Subcutaneous abdominal adipose tissue (tissue), 5 donors: ENCODE data around the gene SERPINB4.

Source experiments
- H3K27ac ChIP-seq: one replicate; pipeline ENCODE4 v1.7.0; 2013; ENCODE audit warnings: low read depth, mild to moderate bottlenecking, inconsistent platforms, low read length, moderate library complexity
- H3K27me3 ChIP-seq, 5 donors: one replicate each; pipeline ENCODE4 v1.7.0; 2013; ENCODE audit warnings: low read length in 5 of 5, inconsistent platforms in 1 of 5; ENCODE audit not compliant: control insufficient read depth in 5 of 5, insufficient read depth in 4 of 5
- H3K36me3 ChIP-seq, 5 donors: one replicate each; pipeline ENCODE4 v1.7.0; 2013; ENCODE audit warnings: low read length in 5 of 5; ENCODE audit not compliant: control insufficient read depth in 5 of 5, insufficient read depth in 5 of 5
- H3K4me1 ChIP-seq, 5 donors: one replicate each; pipeline ENCODE4 v1.7.0; 2013; ENCODE audit warnings: low read length in 5 of 5, mild to moderate bottlenecking in 3 of 5, moderate library complexity in 1 of 5; ENCODE audit not compliant: control insufficient read depth in 5 of 5, insufficient read depth in 5 of 5
- H3K4me3 ChIP-seq, 5 donors: one replicate each; pipeline ENCODE4 v1.7.0; 2013; ENCODE audit warnings: low read length in 5 of 5, low read depth in 1 of 5
- H3K9ac ChIP-seq, 5 donors: one replicate each; pipeline ENCODE4 v1.7.0; 2013; ENCODE audit warnings: low read length in 5 of 5, mild to moderate bottlenecking in 4 of 5, moderate library complexity in 3 of 5
- H3K9me3 ChIP-seq, 5 donors: one replicate each; pipeline ENCODE4 v1.7.0; 2013; ENCODE audit warnings: low read length in 5 of 5; ENCODE audit not compliant: control insufficient read depth in 5 of 5
- donor health status: healthy.
- donor health status: healthy.
- donor health status: healthy.
- donor health status: healthy.
- donor health status: healthy.

SERPINB4 gene

DNA sequence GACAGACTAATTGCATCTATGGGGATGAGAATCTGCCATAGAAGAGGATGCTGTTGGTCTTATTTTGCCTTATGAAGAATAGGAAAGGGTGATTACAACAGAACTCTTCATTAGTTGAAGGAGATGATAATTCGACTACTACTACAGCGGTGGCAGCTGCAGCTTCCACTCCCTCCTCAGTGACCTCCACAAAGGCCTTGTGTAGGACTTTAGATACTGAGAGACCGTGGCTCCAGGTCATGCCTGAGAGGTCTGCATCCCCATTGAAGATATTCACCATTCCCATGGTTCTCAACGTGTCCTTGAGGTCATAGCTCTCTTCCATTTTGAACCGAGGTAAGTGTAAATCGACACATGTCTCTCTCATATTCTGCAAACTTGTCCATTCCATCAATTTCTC lies 6.4 kb downstream of the SERPINB4 start:
- H3K9me3 ChIP-seq: no peaks in the 10 kb centered on the region
- no peaks in the 10 kb centered on the region for H3K27me3 ChIP-seq
- H3K9ac ChIP-seq: no peak overlapping the region
- no peak overlapping the region for H3K4me3 ChIP-seq
- H3K4me1 ChIP-seq: no peaks in the 10 kb centered on the region
- no peak overlapping the region for H3K27ac ChIP-seq
- no peaks in the 10 kb centered on the region for H3K36me3 ChIP-seq

DNA sequence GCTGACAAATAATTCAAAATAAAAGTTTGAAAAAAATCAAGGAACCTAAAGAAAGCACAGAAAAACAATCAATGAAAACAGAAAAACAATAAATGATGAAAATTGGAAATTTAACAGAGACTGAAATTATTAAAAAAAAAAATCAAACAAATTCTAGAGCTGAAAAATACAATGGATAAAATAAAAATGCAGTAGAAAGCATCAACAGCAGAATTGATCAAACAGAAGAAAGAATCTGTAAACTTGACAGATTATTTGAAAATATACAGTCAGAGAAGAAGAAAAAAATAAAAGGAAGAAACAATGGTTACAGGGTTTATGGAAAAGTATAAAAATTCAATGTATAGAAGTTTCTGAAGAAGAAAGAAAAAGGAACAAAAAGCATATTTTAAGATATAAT lies 16.2 kb downstream of the SERPINB4 start:
- H3K27ac ChIP-seq: no peak overlapping the region
- H3K9ac ChIP-seq: no peak overlapping the region
- no peak overlapping the region for H3K4me3 ChIP-seq
- no peaks in the 10 kb centered on the region for H3K4me1 ChIP-seq
- no peaks in the 10 kb centered on the region for H3K27me3 ChIP-seq
- H3K36me3 ChIP-seq: no peaks in the 10 kb centered on the region
- peaks cover 7 to 36% (median 29%) of the 10 kb centered on the region in 5 donors for H3K9me3 ChIP-seq

DNA sequence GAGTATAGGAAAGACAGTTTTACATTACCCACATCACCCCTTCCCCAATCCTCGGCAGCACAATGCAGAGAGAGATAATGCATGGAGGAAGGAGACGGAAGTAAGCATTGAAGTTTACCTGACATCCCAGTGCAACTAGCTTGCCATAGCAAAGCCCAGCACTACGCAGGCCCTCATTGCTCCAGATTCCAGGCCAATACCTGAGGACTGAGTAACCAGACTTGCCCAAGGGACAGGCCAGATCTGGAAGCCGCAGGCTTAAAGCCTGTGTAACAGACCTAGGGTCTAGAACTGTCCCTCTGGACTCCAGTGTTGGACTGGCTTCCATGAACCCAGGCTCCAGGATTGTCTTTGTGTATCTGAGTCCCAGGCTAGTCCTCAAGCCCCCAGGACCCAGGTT lies 17.6 kb downstream of the SERPINB4 start:
- Histone ChIP-seq H3K4me1 (no peaks in the 10 kb centered on the region), H3K36me3 (no peaks in the 10 kb centered on the region), H3K4me3 (peak overlapping the region in 2 of 5 donors; percentile 0 to 26), H3K27me3 (no peaks in the 10 kb centered on the region), H3K9me3 (peaks cover 4 to 36% (median 29%) of the 10 kb centered on the region in 5 donors), H3K27ac (no peak overlapping the region), H3K9ac (no peak overlapping the region)

DNA sequence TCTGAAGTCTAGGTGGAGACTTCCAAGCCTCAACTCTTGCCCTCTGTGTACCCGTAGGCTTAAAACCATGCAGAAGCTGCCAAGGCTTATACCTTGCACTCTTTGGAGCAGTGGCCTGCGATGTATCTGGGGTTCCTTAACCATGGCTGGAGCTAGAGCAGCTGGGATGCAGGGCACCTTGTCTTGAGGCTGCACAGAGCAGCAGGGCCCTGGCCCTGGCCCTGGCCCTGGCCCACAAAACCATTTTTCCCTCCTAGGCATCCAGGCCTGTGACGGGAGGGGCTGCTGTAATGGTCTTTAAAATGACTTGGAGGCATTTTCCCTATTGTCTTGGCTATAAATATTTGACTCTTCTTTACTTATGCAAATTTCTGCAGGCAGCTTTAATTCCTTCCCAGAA lies 19.2 kb downstream of the SERPINB4 start:
- Histone ChIP-seq H3K36me3 (no peaks in the 10 kb centered on the region), H3K27me3 (no peaks in the 10 kb centered on the region), H3K9ac (no peak overlapping the region), H3K27ac (no peak overlapping the region), H3K4me1 (no peaks in the 10 kb centered on the region), H3K9me3 (peaks cover 4 to 31% (median 29%) of the 10 kb centered on the region in 5 donors), H3K4me3 (no peak overlapping the region)

DNA sequence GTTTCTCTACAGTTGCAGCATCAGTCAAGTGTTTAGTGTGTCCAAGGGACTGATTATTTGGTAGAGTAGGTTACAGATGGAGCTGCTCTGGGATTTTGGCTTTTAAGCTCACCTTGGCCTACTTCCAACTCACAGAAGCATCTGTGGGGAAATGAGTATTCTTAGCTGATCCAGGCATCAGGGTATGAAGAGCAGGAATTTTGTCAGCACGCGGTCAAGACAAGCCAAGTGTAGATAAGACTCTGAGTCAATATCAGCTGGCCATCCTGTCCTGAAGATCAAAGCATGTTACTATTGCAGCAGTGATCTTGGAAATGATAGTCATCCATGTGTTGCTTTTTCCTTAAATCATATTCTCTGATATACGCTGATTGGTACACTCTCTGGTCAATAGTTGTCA lies 24.4 kb downstream of the SERPINB4 start:
- Histone ChIP-seq H3K27me3 (no peaks in the 10 kb centered on the region), H3K4me3 (no peak overlapping the region), H3K9ac (no peak overlapping the region), H3K36me3 (no peaks in the 10 kb centered on the region), H3K27ac (no peak overlapping the region), H3K4me1 (no peaks in the 10 kb centered on the region), H3K9me3 (peaks cover 0 to 11% (median 5%) of the 10 kb centered on the region in 5 donors)

DNA sequence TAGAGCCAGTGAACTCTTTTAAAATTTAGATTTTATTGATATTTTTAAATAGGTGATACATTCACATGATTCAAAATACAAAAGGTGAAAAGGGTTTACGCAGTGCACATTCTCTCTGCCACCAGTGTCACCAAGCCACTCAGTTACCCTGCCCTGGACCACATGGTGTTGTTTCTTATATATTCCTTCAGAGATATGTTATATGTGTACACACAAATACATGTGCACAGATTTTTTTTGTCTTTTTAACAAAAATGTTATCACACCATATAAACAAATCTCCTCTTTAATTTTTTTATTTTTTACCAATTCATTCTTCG lies 26.2 kb downstream of the SERPINB4 start:
- no peak overlapping the region for H3K27ac ChIP-seq
- H3K9me3 ChIP-seq: peaks cover 0 to 5% (median 0%) of the 10 kb centered on the region in 5 donors
- no peak overlapping the region for H3K9ac ChIP-seq
- no peaks in the 10 kb centered on the region for H3K27me3 ChIP-seq
- H3K4me3 ChIP-seq: no peak overlapping the region
- H3K36me3 ChIP-seq: no peaks in the 10 kb centered on the region
- no peaks in the 10 kb centered on the region for H3K4me1 ChIP-seq

DNA sequence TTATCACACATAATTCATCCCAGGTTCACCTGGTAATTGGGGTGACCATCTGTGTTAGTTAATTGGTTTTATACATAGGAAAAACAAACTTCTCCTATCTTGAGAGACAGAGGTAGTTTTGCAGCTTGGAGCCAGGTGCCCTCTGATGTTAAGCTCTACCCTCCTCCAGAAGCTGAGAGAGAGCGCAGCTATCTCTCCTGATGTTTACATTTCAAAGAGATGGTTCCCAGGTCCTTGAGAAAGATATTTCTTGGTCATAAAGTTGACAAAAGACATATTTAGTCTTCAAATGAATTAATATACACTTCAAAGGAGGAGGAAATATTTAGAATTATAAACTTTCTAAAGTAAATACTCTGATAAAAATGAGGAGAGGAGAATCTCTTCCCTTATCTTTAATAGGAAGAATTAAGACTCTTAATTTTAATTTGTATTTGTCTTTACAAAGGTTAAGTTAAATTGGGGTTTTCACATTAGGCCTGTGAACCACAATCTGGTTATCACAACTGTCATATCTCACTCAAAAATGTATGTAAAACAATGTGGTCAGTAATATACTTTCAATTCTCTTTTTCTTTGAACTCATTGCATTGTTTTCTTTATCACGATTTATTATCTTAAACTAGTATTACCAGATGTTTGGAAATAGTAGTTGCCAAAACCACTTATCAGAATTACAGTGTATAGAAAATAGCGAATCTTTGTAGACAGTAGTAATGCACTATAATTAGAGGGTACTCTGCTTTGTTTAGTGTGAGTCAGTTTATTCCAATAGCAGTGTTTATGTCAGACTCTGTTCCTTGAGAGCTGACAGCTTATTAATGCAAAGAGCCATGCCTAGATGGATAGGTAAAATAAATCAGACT lies 26.8 kb downstream of the SERPINB4 start:
- Histone ChIP-seq H3K27ac (no peak overlapping the region), H3K4me3 (no peak overlapping the region), H3K27me3 (no peaks in the 10 kb centered on the region), H3K9me3 (peaks cover 0 to 5% (median 0%) of the 10 kb centered on the region in 5 donors), H3K9ac (no peak overlapping the region), H3K4me1 (no peaks in the 10 kb centered on the region), H3K36me3 (no peaks in the 10 kb centered on the region)

DNA sequence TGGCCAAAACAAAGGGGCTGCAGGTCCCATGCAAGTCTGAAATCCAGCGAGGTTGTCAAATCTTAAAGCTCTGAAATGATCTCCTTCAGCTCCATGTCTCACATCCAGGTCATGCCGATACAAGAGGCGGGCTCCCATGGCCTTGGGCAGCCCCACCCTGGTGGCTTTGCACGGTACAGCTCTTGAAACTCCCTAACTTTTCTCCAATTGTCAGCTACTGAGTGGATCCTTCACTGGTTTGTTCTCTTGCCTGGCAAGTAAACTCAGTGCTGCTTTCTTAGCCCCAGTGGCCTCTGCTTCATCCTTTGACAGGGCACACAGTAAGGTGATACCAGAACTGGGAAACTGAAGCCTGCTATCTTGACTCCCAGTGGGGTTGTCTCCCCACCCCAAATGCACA lies 30.6 kb downstream of the SERPINB4 start:
- Histone ChIP-seq H3K36me3 (no peaks in the 10 kb centered on the region), H3K27me3 (no peaks in the 10 kb centered on the region), H3K4me1 (no peaks in the 10 kb centered on the region), H3K27ac (no peak overlapping the region), H3K9me3 (no peaks in the 10 kb centered on the region), H3K9ac (no peak overlapping the region), H3K4me3 (no peak overlapping the region)

DNA sequence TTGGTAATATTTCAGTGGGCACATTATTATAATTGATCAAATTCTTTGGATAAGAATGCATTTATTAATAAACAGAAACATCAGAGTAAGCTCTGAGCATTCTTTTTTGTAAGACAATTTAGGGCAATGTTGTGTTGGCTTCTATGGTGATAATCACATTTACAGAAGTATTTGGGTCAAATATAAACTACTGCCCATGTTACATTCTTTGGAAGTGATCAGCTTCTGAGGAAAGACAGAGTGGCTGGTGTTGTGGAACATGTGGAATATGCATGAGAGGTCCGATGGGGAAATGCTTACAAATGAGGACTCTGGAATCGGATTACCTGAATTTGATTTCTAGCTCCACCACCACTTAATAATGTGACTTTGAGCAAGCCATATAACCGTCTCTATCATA lies 37.5 kb downstream of the SERPINB4 start:
- Histone ChIP-seq H3K4me3 (no peak overlapping the region), H3K9me3 (no peaks in the 10 kb centered on the region), H3K4me1 (no peaks in the 10 kb centered on the region), H3K36me3 (no peaks in the 10 kb centered on the region), H3K27ac (no peak overlapping the region), H3K9ac (no peak overlapping the region), H3K27me3 (no peaks in the 10 kb centered on the region)

DNA sequence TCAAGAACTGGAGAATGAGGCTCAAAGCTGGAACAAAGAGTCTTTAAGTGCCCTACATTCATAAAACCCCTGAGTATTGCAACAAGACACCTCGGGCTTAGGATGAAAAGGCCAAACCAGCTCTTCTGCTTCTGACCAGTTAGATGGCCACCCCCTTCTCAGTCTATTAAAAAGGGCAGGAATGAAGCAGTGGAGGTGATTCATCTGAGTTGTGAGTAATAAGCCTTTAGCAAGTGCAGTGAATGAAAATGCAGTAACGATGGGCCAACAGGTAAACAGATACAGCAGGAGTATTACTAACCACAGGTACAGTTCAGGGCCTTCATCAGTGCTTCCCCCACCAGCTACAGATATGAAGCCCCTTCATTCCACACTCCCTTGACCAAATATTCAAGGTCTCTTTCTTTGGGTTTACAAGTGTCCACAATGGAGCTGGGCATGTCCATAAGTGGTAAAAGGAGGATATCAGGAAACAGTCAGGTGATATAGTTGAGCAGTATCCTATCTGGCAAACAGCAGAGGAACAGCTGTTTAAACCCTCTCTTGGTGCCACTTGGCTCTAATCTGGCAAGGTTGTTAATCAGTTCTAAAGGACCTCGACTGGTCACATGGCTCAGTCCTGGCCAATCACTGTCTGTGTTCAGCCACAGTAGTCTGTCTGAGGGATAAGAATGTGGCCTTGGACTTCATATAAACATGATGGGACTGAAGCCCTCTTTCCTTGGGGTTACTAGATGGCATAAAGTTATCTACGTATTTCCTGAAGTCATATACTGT lies 39.1 kb downstream of the SERPINB4 start:
- H3K4me3 ChIP-seq: no peak overlapping the region
- H3K9me3 ChIP-seq: no peaks in the 10 kb centered on the region
- no peak overlapping the region for H3K9ac ChIP-seq
- H3K36me3 ChIP-seq: no peaks in the 10 kb centered on the region
- no peaks in the 10 kb centered on the region for H3K4me1 ChIP-seq
- H3K27me3 ChIP-seq: no peaks in the 10 kb centered on the region
- H3K27ac ChIP-seq: no peak overlapping the region
